ENCODE results near the gene PLEKHM2. TPM values are rescaled to one million over a fixed set of nuclear protein-coding genes. Genes with fewer than 3 reads are reported as not detected.

PLEKHM2 gene
- total RNA-seq, 1 donor from 2014 or later, result 52.1 TPM

- Histone ChIP-seq H3K36me3 (ENCODE audit: control insufficient read depth, insufficient read depth, low read length) (peaks cover 2% of the 10 kb centered on the region), H3K4me3 (ENCODE audit: low read depth, low read length) (no peak overlapping the region), H3K27me3 (ENCODE audit: control insufficient read depth, insufficient read depth, low read length) (no peaks in the 10 kb centered on the region)
- no peak for TF ChIP-seq CTCF (IDR thresholded peaks at IDR 0.05; ENCODE audit: insufficient read depth, low read length, poor library complexity, severe bottlenecking)
- no peak for DNase-seq (ENCODE audit: low read depth)
Observed at GRCh38 chr1:15720861-15721260, 36.7 kb downstream of the PLEKHM2 start.

GRCh38 chr1:15722411-15722810, 38.3 kb downstream of the PLEKHM2 start:
- Histone ChIP-seq H3K36me3 (ENCODE audit: control insufficient read depth, insufficient read depth, low read length) (no peaks in the 10 kb centered on the region), H3K4me3 (ENCODE audit: low read depth, low read length) (no peak overlapping the region), H3K27me3 (ENCODE audit: control insufficient read depth, insufficient read depth, low read length) (no peaks in the 10 kb centered on the region)
- no peak for TF ChIP-seq CTCF (IDR thresholded peaks at IDR 0.05; ENCODE audit: insufficient read depth, low read length, poor library complexity, severe bottlenecking)
- no peak for DNase-seq (ENCODE audit: low read depth)

- no peak for TF ChIP-seq CTCF (IDR thresholded peaks at IDR 0.05; ENCODE audit: insufficient read depth, low read length, poor library complexity, severe bottlenecking)
- H3K4me3 ChIP-seq (ENCODE audit: low read depth, low read length), result no peak overlapping the region
- H3K36me3 ChIP-seq (ENCODE audit: control insufficient read depth, insufficient read depth, low read length), result no peaks in the 10 kb centered on the region
- no peaks in the 10 kb centered on the region for H3K27me3 ChIP-seq (ENCODE audit: control insufficient read depth, insufficient read depth, low read length)
- no peak for DNase-seq (ENCODE audit: low read depth)
Observed at GRCh38 chr1:15722836-15723532, 38.9 kb downstream of the PLEKHM2 start.

- DNase-seq (ENCODE audit: low read depth), result no peak
- Histone ChIP-seq H3K4me3 (ENCODE audit: low read depth, low read length) (no peak overlapping the region), H3K27me3 (ENCODE audit: control insufficient read depth, insufficient read depth, low read length) (no peaks in the 10 kb centered on the region), H3K36me3 (ENCODE audit: control insufficient read depth, insufficient read depth, low read length) (no peaks in the 10 kb centered on the region)
- no peak for TF ChIP-seq CTCF (IDR thresholded peaks at IDR 0.05; ENCODE audit: insufficient read depth, low read length, poor library complexity, severe bottlenecking)
Observed at GRCh38 chr1:15723631-15724246, 39.6 kb downstream of the PLEKHM2 start.

GRCh38 chr1:15724949-15725880, 41.1 kb downstream of the PLEKHM2 start:
- Histone ChIP-seq H3K4me3 (ENCODE audit: low read depth, low read length) (no peak overlapping the region), H3K27me3 (ENCODE audit: control insufficient read depth, insufficient read depth, low read length) (no peaks in the 10 kb centered on the region), H3K36me3 (ENCODE audit: control insufficient read depth, insufficient read depth, low read length) (peaks cover 1% of the 10 kb centered on the region)
- TF ChIP-seq CTCF (IDR thresholded peaks at IDR 0.05; ENCODE audit: insufficient read depth, low read length, poor library complexity, severe bottlenecking), result no peak
- no peak for DNase-seq (ENCODE audit: low read depth)
